ENCODE data around the gene KIR2DL4. TPM values are rescaled to one million over a fixed set of nuclear protein-coding genes. Genes with fewer than 3 reads are reported as not detected.
"Not testable (repeated sequence)": the region's sequence is repeated elsewhere in the genome, so short reads cannot be mapped to it uniquely, and the experiment has no call there.

The KIR2DL4 gene
- total and polyA plus RNA-seq, 11 donors: 0.10 to 0.64 TPM; not detected in 9

- Histone ChIP-seq H3K36me3 (no peaks in the 10 kb centered on the region), H3K9me3 (no peaks in the 10 kb centered on the region), H3K27me3 (peaks cover 0 to 2% (median 0%) of the 10 kb centered on the region in 9 donors), H3K4me1 (no peaks in the 10 kb centered on the region), H3K4me3 (no peak overlapping the region), H3K27ac (no peak overlapping the region)
- ATAC-seq: no peak
- intact Hi-C loops (cut with DNase I): no loop called here
- TF ChIP-seq CTCF (IDR thresholded peaks at IDR 0.05) (no peak), POLR2A (IDR thresholded peaks at IDR 0.05) (no peak)
- WGBS, 4 donors: 77 to 87% (median 81%) methylated on average over 14 to 15 of the region's 15 CpGs
- no peak for DNase-seq
Observed at GRCh38 chr19:54817670-54818536, 14.5 kb downstream of the KIR2DL4 start.

- H3K36me3 ChIP-seq; ATAC-seq; H3K27ac ChIP-seq; H3K27me3 ChIP-seq; H3K4me3 ChIP-seq; intact Hi-C loops (cut with DNase I); DNase-seq; H3K9me3 ChIP-seq; H3K4me1 ChIP-seq: not testable (repeated sequence)
- WGBS, 4 donors: 49 to 64% (median 60%) methylated on average over 4 of the region's 4 CpGs
Observed at GRCh38 chr19:54824416-54824815, 21.0 kb downstream of the KIR2DL4 start.

- WGBS, 4 donors: 54 to 67% (median 64%) methylated on average over 7 of the region's 7 CpGs
- DNase-seq; H3K27me3 ChIP-seq; ATAC-seq; H3K9me3 ChIP-seq; H3K36me3 ChIP-seq; H3K27ac ChIP-seq; intact Hi-C loops (cut with DNase I); H3K4me1 ChIP-seq; H3K4me3 ChIP-seq: not testable (repeated sequence)
Observed at GRCh38 chr19:54825326-54825725, 21.9 kb downstream of the KIR2DL4 start.

GRCh38 chr19:54828064-54828463 is 24.7 kb downstream of the KIR2DL4 start:
- H3K27ac ChIP-seq; intact Hi-C loops (cut with DNase I); H3K4me3 ChIP-seq; ATAC-seq; H3K36me3 ChIP-seq; DNase-seq; H3K4me1 ChIP-seq; H3K9me3 ChIP-seq; H3K27me3 ChIP-seq: not testable (repeated sequence)
- WGBS, 4 donors: 60 to 68% (median 66%) methylated on average over 8 of the region's 8 CpGs

- DNase-seq; H3K4me3 ChIP-seq; intact Hi-C loops (cut with DNase I); H3K36me3 ChIP-seq; H3K4me1 ChIP-seq; H3K27ac ChIP-seq; ATAC-seq; H3K9me3 ChIP-seq; H3K27me3 ChIP-seq: not testable (repeated sequence)
- 82 to 92% (median 88%) methylated on average over 14 of the region's 14 CpGs for WGBS, 4 donors
Observed at GRCh38 chr19:54832496-54832895, 29.1 kb downstream of the KIR2DL4 start, which contains the start of gene KIR2DS4. Gene KIR2DS4, plus strand, starts transcription at chr19:54832676.

- H3K4me3 ChIP-seq; H3K27ac ChIP-seq; ATAC-seq; H3K27me3 ChIP-seq; H3K4me1 ChIP-seq; H3K9me3 ChIP-seq; intact Hi-C loops (cut with DNase I); H3K36me3 ChIP-seq; DNase-seq: not testable (repeated sequence)
- 69 to 92% (median 76%) methylated on average over 4 to 5 of the region's 5 CpGs for WGBS, 4 donors
Observed at GRCh38 chr19:54835126-54835525, 31.7 kb downstream of the KIR2DL4 start.

- H3K27me3 ChIP-seq; H3K27ac ChIP-seq; H3K9me3 ChIP-seq; H3K4me3 ChIP-seq; intact Hi-C loops (cut with DNase I); ATAC-seq; DNase-seq; H3K4me1 ChIP-seq; H3K36me3 ChIP-seq: not testable (repeated sequence)
- 47 to 67% (median 57%) methylated on average over 1 to 2 of the region's 2 CpGs for WGBS, 4 donors
Observed at GRCh38 chr19:54837522-54837921, 34.1 kb downstream of the KIR2DL4 start.

- H3K9me3 ChIP-seq; ATAC-seq; H3K4me3 ChIP-seq; DNase-seq; H3K27ac ChIP-seq; H3K4me1 ChIP-seq; H3K36me3 ChIP-seq; intact Hi-C loops (cut with DNase I): not testable (repeated sequence)
- H3K27me3 ChIP-seq: peaks cover 0 to 12% (median 0%) of the 10 kb centered on the region in 9 donors
- WGBS, 4 donors: 59 to 77% (median 64%) methylated on average over 5 to 8 of the region's 8 CpGs
Observed at GRCh38 chr19:54843171-54843570, 39.8 kb downstream of the KIR2DL4 start.

- DNase-seq, H3K4me3 ChIP-seq: not testable (repeated sequence)
Observed at GRCh38 chr19:54850061-54850640, 46.7 kb downstream of the KIR2DL4 start, which contains the start of gene KIR3DL2. Gene KIR3DL2, plus strand, starts transcription at chr19:54850443. Its CDS starts 33 bp downstream, at chr19:54850476.

More at GRCh38 chr19:54850061-54850640, 46.7 kb downstream of the KIR2DL4 start, which contains the start of gene KIR3DL2:
- H3K4me1 ChIP-seq; H3K27ac ChIP-seq; ATAC-seq; intact Hi-C loops (cut with DNase I); H3K36me3 ChIP-seq; H3K9me3 ChIP-seq: not testable (repeated sequence)
- H3K27me3 ChIP-seq: peaks cover 0 to 12% (median 0%) of the 10 kb centered on the region in 9 donors
- WGBS, 4 donors: 79 to 86% (median 84%) methylated on average over 15 to 16 of the region's 16 CpGs
